GM23338 (cell line): ENCODE results near the gene SNX2. TPM values are rescaled to one million over a fixed set of nuclear protein-coding genes. Genes with fewer than 3 reads are reported as not detected.

Source experiments
- ATAC-seq: fragments of 200-7000 bp; cut with Tn5 transposase; 3 replicates; pipeline ENCODE4 v1.9.1; 2020
- DNase-seq: peaks from one replicate; pipeline ENCODE4 v3.0.0-alpha.2; 2015; ENCODE audit warnings: low spot score
- H2AFZ ChIP-seq: fragments of 200-600 bp; sonication (generic); 2 replicates; pipeline ENCODE4 v1.8.0; 2016; ENCODE audit warnings: antibody characterized with exemption, mild to moderate bottlenecking, moderate library complexity
- H3F3A ChIP-seq: fragments of 200-600 bp; sonication (generic); replicated peaks from 2 replicates; pipeline ENCODE4 v1.8.0; 2017; ENCODE audit warnings: antibody characterized with exemption, mixed run types, low read depth
- H3K27ac ChIP-seq: fragments of 200-600 bp; sonication (generic); 2 replicates; pipeline ENCODE4 v1.6.1; 2016; ENCODE audit warnings: low read depth
- H3K27me3 ChIP-seq: fragments of 200-600 bp; sonication (generic); 2 replicates; pipeline ENCODE4 v1.8.0; 2016; ENCODE audit warnings: mild to moderate bottlenecking, mixed run types, moderate library complexity; ENCODE audit not compliant: insufficient read depth
- H3K36me3 ChIP-seq: fragments of 200-600 bp; sonication (generic); 2 replicates; pipeline ENCODE4 v1.8.0; 2016; ENCODE audit warnings: mild to moderate bottlenecking; ENCODE audit not compliant: insufficient read depth
- H3K4me1 ChIP-seq: fragments of 200-600 bp; sonication (generic); 2 replicates; pipeline ENCODE4 v1.8.0; 2016; ENCODE audit warnings: mild to moderate bottlenecking, moderate library complexity; ENCODE audit not compliant: insufficient read depth
- H3K4me2 ChIP-seq: fragments of 200-600 bp; sonication (generic); 2 replicates; pipeline ENCODE4 v1.7.1; 2017; ENCODE audit warnings: mixed run types
- H3K4me3 ChIP-seq: fragments of 200-600 bp; sonication (generic); 2 replicates; pipeline ENCODE4 v1.6.1; 2016; ENCODE audit warnings: mixed run types
- H3K79me2 ChIP-seq: fragments of 200-600 bp; sonication (generic); replicated peaks from 2 replicates; pipeline ENCODE4 v1.8.0; 2017; ENCODE audit warnings: mild to moderate bottlenecking; ENCODE audit not compliant: insufficient read depth
- H3K9me2 ChIP-seq: fragments of 200-600 bp; sonication (generic); 2 replicates; pipeline ENCODE4 v1.8.0; 2017; ENCODE audit not compliant: insufficient read depth
- H4K20me1 ChIP-seq: fragments of 200-600 bp; sonication (generic); replicated peaks from 2 replicates; pipeline ENCODE4 v1.8.0; 2017; ENCODE audit warnings: mild to moderate bottlenecking; ENCODE audit not compliant: insufficient read depth
- H3K27ac Mint-ChIP-seq: 2 replicates; pipeline ENCODE4 v1.8.0; 2020; ENCODE audit warnings: inconsistent platforms, mild to moderate bottlenecking, moderate library complexity, mixed read lengths
- H3K27me3 Mint-ChIP-seq: 3 replicates; pipeline ENCODE4 v1.8.0; 2022; ENCODE audit warnings: low read depth, mild to moderate bottlenecking, moderate library complexity, mixed read lengths, inconsistent platforms; ENCODE audit not compliant: insufficient read depth, poor library complexity
- H3K36me3 Mint-ChIP-seq: 3 replicates; pipeline ENCODE4 v1.8.0; 2021; ENCODE audit warnings: low read depth, mild to moderate bottlenecking, inconsistent platforms, moderate library complexity, mixed read lengths
- H3K4me1 Mint-ChIP-seq: 3 replicates; pipeline ENCODE4 v1.8.0; 2020; ENCODE audit warnings: mild to moderate bottlenecking, inconsistent platforms, mixed read lengths
- H3K4me3 Mint-ChIP-seq: 3 replicates; pipeline ENCODE4 v1.8.0; 2021; ENCODE audit warnings: moderate library complexity, mild to moderate bottlenecking, inconsistent platforms, mixed read lengths
- H3K9me3 Mint-ChIP-seq: 3 replicates; pipeline ENCODE4 v1.8.0; 2020; ENCODE audit warnings: moderate library complexity, mild to moderate bottlenecking, inconsistent platforms, mixed read lengths
- CREB1 ChIP-seq: fragments of 250-450 bp; sonication (Bioruptor Pico); IDR thresholded peaks from 2 replicates; pipeline ENCODE4 v1.5.0; 2020; ENCODE audit warnings: low read depth, mild to moderate bottlenecking, moderate library complexity
- CTCF ChIP-seq, 2 experiments: fragments of 200-600 bp in 1 of 2; sonication (generic) in 1 of 2; conservative IDR thresholded peaks; 2 replicates each; pipeline versions ENCODE4 v1.5.1 to v1.6.1; 2016 to 2017; ENCODE audit warnings: antibody characterized with exemption in 2 of 2, low read depth in 2 of 2, mild to moderate bottlenecking in 2 of 2, moderate library complexity in 1 of 2
- ETS1 ChIP-seq: IDR thresholded peaks from 2 replicates; pipeline ENCODE4 v1.6.1; 2016; ENCODE audit warnings: antibody characterized with exemption
- EZH2 ChIP-seq: fragments of 200-600 bp; sonication (generic); IDR thresholded peaks from one replicate; pipeline ENCODE4 v1.8.0; 2017; ENCODE audit warnings: antibody characterized with exemption, mild to moderate bottlenecking, low read depth; ENCODE audit not compliant: unreplicated experiment
- EZH2phosphoT487 ChIP-seq: fragments of 200-600 bp; sonication (generic); IDR thresholded peaks from one replicate; pipeline ENCODE4 v1.8.1; 2018; ENCODE audit warnings: antibody characterized with exemption; ENCODE audit not compliant: unreplicated experiment
- JUNB ChIP-seq: IDR thresholded peaks from one replicate; pipeline ENCODE4 v1.6.1; 2016; ENCODE audit warnings: antibody characterized with exemption; ENCODE audit not compliant: unreplicated experiment
- NANOG ChIP-seq: IDR thresholded peaks from 2 replicates; pipeline ENCODE4 v1.6.1; 2016; ENCODE audit warnings: antibody characterized with exemption, borderline replicate concordance
- POLR2AphosphoS5 ChIP-seq: IDR thresholded peaks from 2 replicates; pipeline ENCODE4 v1.6.1; 2016; ENCODE audit warnings: antibody characterized with exemption, low read depth
- STAT1 ChIP-seq: IDR thresholded peaks from one replicate; pipeline ENCODE4 v1.6.1; 2016; ENCODE audit warnings: antibody characterized with exemption; ENCODE audit not compliant: unreplicated experiment
- ZNF114 ChIP-seq: fragments of 250-450 bp; sonication (Bioruptor Pico); IDR thresholded peaks from 2 replicates; pipeline ENCODE4 v1.5.0; 2020; ENCODE audit warnings: mild to moderate bottlenecking, moderate library complexity
- ZNF331 ChIP-seq: fragments of 250-450 bp; sonication (Bioruptor Pico); IDR thresholded peaks from 2 replicates; pipeline ENCODE4 v1.5.0; 2020; ENCODE audit warnings: low read depth, mild to moderate bottlenecking, moderate library complexity
- ZNF462 ChIP-seq: fragments of 250-450 bp; sonication (Bioruptor Pico); IDR thresholded peaks from 2 replicates; pipeline ENCODE4 v1.5.0; 2020; ENCODE audit warnings: mild to moderate bottlenecking, moderate library complexity
- polyA plus RNA-seq: library from polyadenylated mRNA; unstranded; fragments of >200 nt; fragmentation: Nextera tagmentation; extraction: Ambion mirVana; gene quantifications from 2 replicates; pipeline ENCODE4 v1.2.1, GENCODE V29; 2016
- total RNA-seq: library from RNA; depleted of rRNA; stranded (reverse); fragments of >200 nt; shearing (Covaris generic); gene quantifications from 2 replicates; pipeline ENCODE4 v1.2.3, GENCODE V29; 2014
- TF ChIP-seq, protein P1 (sequence below): IDR thresholded peaks from one replicate; pipeline ENCODE4 v1.6.1; 2018; ENCODE audit warnings: antibody characterized with exemption; ENCODE audit not compliant: unreplicated experiment

The SNX2 gene
- total and polyA plus RNA-seq, 2 experiments from 2014 or later = 50.8 to 67.8 TPM

DNA sequence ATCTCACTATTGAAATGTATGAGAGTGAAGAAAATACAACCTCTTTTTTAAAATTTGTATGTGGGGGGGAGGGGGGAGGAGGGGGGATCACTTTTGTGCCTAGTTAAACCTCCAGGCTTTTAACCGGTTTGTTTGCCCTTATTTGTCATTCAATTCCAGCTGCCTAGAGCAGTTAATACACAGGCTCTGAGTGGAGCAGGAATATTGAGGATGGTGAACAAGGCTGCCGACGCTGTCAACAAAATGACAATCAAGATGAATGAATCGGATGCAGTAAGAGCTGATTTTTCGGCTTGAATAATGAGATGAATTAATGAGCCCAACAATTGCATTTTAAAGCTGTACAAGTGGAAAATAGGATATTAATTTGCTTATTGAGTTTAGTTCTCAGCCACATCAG lies 41.9 kb downstream of the SNX2 start:
- ATAC-seq (peak; percentile 73), DNase-seq (peak; percentile 26)
- no peaks in the 10 kb centered on the region for H3F3A ChIP-seq
- H3K36me3 Mint-ChIP-seq = no peaks in the 10 kb centered on the region
- TF ChIP-seq, protein P1, sequence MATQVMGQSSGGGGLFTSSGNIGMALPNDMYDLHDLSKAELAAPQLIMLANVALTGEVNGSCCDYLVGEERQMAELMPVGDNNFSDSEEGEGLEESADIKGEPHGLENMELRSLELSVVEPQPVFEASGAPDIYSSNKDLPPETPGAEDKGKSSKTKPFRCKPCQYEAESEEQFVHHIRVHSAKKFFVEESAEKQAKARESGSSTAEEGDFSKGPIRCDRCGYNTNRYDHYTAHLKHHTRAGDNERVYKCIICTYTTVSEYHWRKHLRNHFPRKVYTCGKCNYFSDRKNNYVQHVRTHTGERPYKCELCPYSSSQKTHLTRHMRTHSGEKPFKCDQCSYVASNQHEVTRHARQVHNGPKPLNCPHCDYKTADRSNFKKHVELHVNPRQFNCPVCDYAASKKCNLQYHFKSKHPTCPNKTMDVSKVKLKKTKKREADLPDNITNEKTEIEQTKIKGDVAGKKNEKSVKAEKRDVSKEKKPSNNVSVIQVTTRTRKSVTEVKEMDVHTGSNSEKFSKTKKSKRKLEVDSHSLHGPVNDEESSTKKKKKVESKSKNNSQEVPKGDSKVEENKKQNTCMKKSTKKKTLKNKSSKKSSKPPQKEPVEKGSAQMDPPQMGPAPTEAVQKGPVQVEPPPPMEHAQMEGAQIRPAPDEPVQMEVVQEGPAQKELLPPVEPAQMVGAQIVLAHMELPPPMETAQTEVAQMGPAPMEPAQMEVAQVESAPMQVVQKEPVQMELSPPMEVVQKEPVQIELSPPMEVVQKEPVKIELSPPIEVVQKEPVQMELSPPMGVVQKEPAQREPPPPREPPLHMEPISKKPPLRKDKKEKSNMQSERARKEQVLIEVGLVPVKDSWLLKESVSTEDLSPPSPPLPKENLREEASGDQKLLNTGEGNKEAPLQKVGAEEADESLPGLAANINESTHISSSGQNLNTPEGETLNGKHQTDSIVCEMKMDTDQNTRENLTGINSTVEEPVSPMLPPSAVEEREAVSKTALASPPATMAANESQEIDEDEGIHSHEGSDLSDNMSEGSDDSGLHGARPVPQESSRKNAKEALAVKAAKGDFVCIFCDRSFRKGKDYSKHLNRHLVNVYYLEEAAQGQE = no peak
- no peak for TF ChIP-seq STAT1
- no peak for TF ChIP-seq CTCF (conservative IDR thresholded peaks at IDR 0.05; ENCODE audit: low read depth in 2 of 2)
- no peak for TF ChIP-seq EZH2phosphoT487
- TF ChIP-seq POLR2AphosphoS5 = no peak
- no peak for TF ChIP-seq CREB1 (CRISPR knock-in tag)
- no peak for TF ChIP-seq ETS1
- TF ChIP-seq ZNF462 (CRISPR knock-in tag) = no peak
- no peak for TF ChIP-seq ZNF114
- TF ChIP-seq NANOG = no peak
- TF ChIP-seq JUNB = no peak
- no peak for TF ChIP-seq EZH2
- TF ChIP-seq ZNF331 (CRISPR knock-in tag) = no peak
- H3K27ac ChIP-seq = no peak overlapping the region
- H3K27me3 ChIP-seq = no peaks in the 10 kb centered on the region
- peaks cover 13% of the 10 kb centered on the region for H3K4me1 ChIP-seq
- H3K27me3 Mint-ChIP-seq = peaks cover 5% of the 10 kb centered on the region
- H2AFZ ChIP-seq = no peak overlapping the region
- H3K9me2 ChIP-seq = no peaks in the 10 kb centered on the region
- H4K20me1 ChIP-seq = peaks cover 6% of the 10 kb centered on the region; the same call in 1 of the 2 replicates
- H3K9me3 Mint-ChIP-seq = no peaks in the 10 kb centered on the region
- H3K4me3 Mint-ChIP-seq = no peak overlapping the region
- peak overlapping the region; percentile 28; the same call in 1 of the 2 replicates for H3K4me2 ChIP-seq
- peaks cover 10% of the 10 kb centered on the region; the same call in 2 of the 3 replicates for H3K4me1 Mint-ChIP-seq
- no peak overlapping the region for H3K4me3 ChIP-seq
- no peaks in the 10 kb centered on the region for H3K36me3 ChIP-seq
- no peaks in the 10 kb centered on the region for H3K79me2 ChIP-seq
- no peak overlapping the region for H3K27ac Mint-ChIP-seq
